ENCODE measurements around the gene UBE2L3.

Gene UBE2L3

GRCh38 chr22:21624120-21624879, 56.8 kb downstream of the UBE2L3 start (continued):
- no peak for TF ChIP-seq ZNF140 (tag by site-specific recombination; IDR thresholded peaks at IDR 0.05)
- TF ChIP-seq IKZF3 (tag by site-specific recombination; IDR thresholded peaks at IDR 0.05) = peak; percentile 30; the same call in 1 of the 2 replicates

GRCh38 chr22:21624880-21625791, 57.6 kb downstream of the UBE2L3 start:
- Histone ChIP-seq H3K36me3 (ENCODE audit: control insufficient read depth in 2 of 2, insufficient read depth in 1 of 2, low read length in 2 of 2) (peaks cover 0 to 70% of the 10 kb centered on the region in 2 experiments; a peak in 1 of 3 replicates), H3K4me1 (ENCODE audit: control insufficient read depth, insufficient read depth, low read length) (no peaks in the 10 kb centered on the region), H3K4me3 (ENCODE audit: low read depth, low read length) (no peak overlapping the region), H3K9me3 (ENCODE audit: control insufficient read depth, insufficient read depth, low read depth, low read length) (no peaks in the 10 kb centered on the region), H3K27ac (ENCODE audit: extremely low read depth, low read depth, low read length) (no peak overlapping the region)
- POLR2A ChIA-PET = interaction anchor here (0.7 to 1.6 kb wide), 5 partner anchors 11 to 52 kb away, joined by 3 to 4 read pairs (median 3); partner anchors contain the start of gene SDF2L1
- CTCF ChIA-PET = interaction anchor here (0.6 to 5.7 kb wide), 12 partner anchors 11 to 44 kb away, joined by 3 to 33 read pairs (median 4); partner anchors contain the start of gene SDF2L1
- TF ChIP-seq SCRT2 (tag by site-specific recombination; IDR thresholded peaks at IDR 0.05) (peak; percentile 24; the same call in 1 of the 2 replicates), ZNF654 (tag by site-specific recombination; IDR thresholded peaks at IDR 0.05; ENCODE audit: low read depth) (no peak), ZNF549 (tag by site-specific recombination; IDR thresholded peaks at IDR 0.05) (no peak), ZNF626 (tag by site-specific recombination; IDR thresholded peaks at IDR 0.05) (no peak), ZSCAN23 (tag by site-specific recombination; IDR thresholded peaks at IDR 0.05) (no peak), ZSCAN5A (tag by site-specific recombination; IDR thresholded peaks at IDR 0.05) (no peak), ZNF354C (tag by site-specific recombination; IDR thresholded peaks at IDR 0.05; ENCODE audit: borderline replicate concordance, low read depth) (no peak), ZNF571 (tag by site-specific recombination; IDR thresholded peaks at IDR 0.05) (no peak), ZNF658 (tag by site-specific recombination; IDR thresholded peaks at IDR 0.05) (no peak), ZNF561 (tag by site-specific recombination; IDR thresholded peaks at IDR 0.05; ENCODE audit: borderline replicate concordance) (no peak), EGR2 (tag by site-specific recombination; IDR thresholded peaks at IDR 0.05; ENCODE audit: low read depth) (peak; percentile 75), ZFP37 (tag by site-specific recombination; IDR thresholded peaks at IDR 0.05) (no peak), ZFHX2 (tag by site-specific recombination; conservative IDR thresholded peaks at IDR 0.05) (peak; percentile 72), RBAK (tag by site-specific recombination; IDR thresholded peaks at IDR 0.05) (no peak), IKZF3 (tag by site-specific recombination; IDR thresholded peaks at IDR 0.05) (0 out of 2 replicates have a peak, but pooled peaks have one; percentile 35), ZNF140 (tag by site-specific recombination; IDR thresholded peaks at IDR 0.05) (no peak)
- TF ChIP-seq, protein P1, sequence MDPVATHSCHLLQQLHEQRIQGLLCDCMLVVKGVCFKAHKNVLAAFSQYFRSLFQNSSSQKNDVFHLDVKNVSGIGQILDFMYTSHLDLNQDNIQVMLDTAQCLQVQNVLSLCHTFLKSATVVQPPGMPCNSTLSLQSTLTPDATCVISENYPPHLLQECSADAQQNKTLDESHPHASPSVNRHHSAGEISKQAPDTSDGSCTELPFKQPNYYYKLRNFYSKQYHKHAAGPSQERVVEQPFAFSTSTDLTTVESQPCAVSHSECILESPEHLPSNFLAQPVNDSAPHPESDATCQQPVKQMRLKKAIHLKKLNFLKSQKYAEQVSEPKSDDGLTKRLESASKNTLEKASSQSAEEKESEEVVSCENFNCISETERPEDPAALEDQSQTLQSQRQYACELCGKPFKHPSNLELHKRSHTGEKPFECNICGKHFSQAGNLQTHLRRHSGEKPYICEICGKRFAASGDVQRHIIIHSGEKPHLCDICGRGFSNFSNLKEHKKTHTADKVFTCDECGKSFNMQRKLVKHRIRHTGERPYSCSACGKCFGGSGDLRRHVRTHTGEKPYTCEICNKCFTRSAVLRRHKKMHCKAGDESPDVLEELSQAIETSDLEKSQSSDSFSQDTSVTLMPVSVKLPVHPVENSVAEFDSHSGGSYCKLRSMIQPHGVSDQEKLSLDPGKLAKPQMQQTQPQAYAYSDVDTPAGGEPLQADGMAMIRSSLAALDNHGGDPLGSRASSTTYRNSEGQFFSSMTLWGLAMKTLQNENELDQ (tag by site-specific recombination; IDR thresholded peaks at IDR 0.05; ENCODE audit: low read depth) = no peak
- TF ChIP-seq, protein P2, sequence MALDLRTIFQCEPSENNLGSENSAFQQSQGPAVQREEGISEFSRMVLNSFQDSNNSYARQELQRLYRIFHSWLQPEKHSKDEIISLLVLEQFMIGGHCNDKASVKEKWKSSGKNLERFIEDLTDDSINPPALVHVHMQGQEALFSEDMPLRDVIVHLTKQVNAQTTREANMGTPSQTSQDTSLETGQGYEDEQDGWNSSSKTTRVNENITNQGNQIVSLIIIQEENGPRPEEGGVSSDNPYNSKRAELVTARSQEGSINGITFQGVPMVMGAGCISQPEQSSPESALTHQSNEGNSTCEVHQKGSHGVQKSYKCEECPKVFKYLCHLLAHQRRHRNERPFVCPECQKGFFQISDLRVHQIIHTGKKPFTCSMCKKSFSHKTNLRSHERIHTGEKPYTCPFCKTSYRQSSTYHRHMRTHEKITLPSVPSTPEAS (tag by site-specific recombination; IDR thresholded peaks at IDR 0.05) = no peak
- TF ChIP-seq, protein P3, sequence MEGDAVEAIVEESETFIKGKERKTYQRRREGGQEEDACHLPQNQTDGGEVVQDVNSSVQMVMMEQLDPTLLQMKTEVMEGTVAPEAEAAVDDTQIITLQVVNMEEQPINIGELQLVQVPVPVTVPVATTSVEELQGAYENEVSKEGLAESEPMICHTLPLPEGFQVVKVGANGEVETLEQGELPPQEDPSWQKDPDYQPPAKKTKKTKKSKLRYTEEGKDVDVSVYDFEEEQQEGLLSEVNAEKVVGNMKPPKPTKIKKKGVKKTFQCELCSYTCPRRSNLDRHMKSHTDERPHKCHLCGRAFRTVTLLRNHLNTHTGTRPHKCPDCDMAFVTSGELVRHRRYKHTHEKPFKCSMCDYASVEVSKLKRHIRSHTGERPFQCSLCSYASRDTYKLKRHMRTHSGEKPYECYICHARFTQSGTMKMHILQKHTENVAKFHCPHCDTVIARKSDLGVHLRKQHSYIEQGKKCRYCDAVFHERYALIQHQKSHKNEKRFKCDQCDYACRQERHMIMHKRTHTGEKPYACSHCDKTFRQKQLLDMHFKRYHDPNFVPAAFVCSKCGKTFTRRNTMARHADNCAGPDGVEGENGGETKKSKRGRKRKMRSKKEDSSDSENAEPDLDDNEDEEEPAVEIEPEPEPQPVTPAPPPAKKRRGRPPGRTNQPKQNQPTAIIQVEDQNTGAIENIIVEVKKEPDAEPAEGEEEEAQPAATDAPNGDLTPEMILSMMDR (tag by site-specific recombination; IDR thresholded peaks at IDR 0.05) = no peak
- TF ChIP-seq, protein P4, sequence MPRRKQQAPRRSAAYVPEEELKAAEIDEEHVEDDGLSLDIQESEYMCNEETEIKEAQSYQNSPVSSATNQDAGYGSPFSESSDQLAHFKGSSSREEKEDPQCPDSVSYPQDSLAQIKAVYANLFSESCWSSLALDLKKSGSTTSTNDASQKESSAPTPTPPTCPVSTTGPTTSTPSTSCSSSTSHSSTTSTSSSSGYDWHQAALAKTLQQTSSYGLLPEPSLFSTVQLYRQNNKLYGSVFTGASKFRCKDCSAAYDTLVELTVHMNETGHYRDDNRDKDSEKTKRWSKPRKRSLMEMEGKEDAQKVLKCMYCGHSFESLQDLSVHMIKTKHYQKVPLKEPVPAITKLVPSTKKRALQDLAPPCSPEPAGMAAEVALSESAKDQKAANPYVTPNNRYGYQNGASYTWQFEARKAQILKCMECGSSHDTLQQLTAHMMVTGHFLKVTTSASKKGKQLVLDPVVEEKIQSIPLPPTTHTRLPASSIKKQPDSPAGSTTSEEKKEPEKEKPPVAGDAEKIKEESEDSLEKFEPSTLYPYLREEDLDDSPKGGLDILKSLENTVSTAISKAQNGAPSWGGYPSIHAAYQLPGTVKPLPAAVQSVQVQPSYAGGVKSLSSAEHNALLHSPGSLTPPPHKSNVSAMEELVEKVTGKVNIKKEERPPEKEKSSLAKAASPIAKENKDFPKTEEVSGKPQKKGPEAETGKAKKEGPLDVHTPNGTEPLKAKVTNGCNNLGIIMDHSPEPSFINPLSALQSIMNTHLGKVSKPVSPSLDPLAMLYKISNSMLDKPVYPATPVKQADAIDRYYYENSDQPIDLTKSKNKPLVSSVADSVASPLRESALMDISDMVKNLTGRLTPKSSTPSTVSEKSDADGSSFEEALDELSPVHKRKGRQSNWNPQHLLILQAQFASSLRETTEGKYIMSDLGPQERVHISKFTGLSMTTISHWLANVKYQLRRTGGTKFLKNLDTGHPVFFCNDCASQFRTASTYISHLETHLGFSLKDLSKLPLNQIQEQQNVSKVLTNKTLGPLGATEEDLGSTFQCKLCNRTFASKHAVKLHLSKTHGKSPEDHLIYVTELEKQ (tag by site-specific recombination; IDR thresholded peaks at IDR 0.05; ENCODE audit: borderline replicate concordance) = no peak
- TF ChIP-seq, protein P5, sequence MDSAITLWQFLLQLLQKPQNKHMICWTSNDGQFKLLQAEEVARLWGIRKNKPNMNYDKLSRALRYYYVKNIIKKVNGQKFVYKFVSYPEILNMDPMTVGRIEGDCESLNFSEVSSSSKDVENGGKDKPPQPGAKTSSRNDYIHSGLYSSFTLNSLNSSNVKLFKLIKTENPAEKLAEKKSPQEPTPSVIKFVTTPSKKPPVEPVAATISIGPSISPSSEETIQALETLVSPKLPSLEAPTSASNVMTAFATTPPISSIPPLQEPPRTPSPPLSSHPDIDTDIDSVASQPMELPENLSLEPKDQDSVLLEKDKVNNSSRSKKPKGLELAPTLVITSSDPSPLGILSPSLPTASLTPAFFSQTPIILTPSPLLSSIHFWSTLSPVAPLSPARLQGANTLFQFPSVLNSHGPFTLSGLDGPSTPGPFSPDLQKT (IDR thresholded peaks at IDR 0.05; ENCODE audit: borderline replicate concordance, low read depth, low read length) = no peak

Measured in HEK293 (cell line).